Measurements from ENCODE around the gene FANCE.

- TF ChIP-seq CTCF (IDR thresholded peaks at IDR 0.05) (no peak), ZFX (IDR thresholded peaks at IDR 0.05; ENCODE audit: borderline replicate concordance) (no peak)
Measured at GRCh38 chr6:35448191-35448590, 3.9 kb upstream of the FANCE start.

All from 22Rv1 (cell line).